CD14-positive monocyte (primary cell): ENCODE results near the gene AZIN2. TPM values are rescaled to one million over a fixed set of nuclear protein-coding genes. Genes with fewer than 3 reads are reported as not detected.

Experiments used
- DNase-seq, 3 donors: peaks; one replicate each; pipeline ENCODE4 v3.0.0-alpha.2; 2011 to 2022
- H2AFZ ChIP-seq: 2 replicates; pipeline ENCODE4 v1.6.0; 2012; ENCODE audit warnings: mild to moderate bottlenecking, low read depth, low read length, inconsistent platforms; ENCODE audit not compliant: insufficient read depth, poor library complexity, severe bottlenecking
- H3K27ac ChIP-seq, 2 donors: 1 replicate in 1 of 2; 2 replicates in 1 of 2; pipeline ENCODE4 v1.5.1; 2012 to 2013; ENCODE audit warnings: low read length in 2 of 2, control low read depth in 1 of 2, inconsistent platforms in 1 of 2, low read depth in 1 of 2, mild to moderate bottlenecking in 1 of 2
- H3K27me3 ChIP-seq, 2 donors: one replicate each; pipeline versions ENCODE4 v1.6.0 to v1.6.1; 2011 to 2013; ENCODE audit warnings: low read length in 2 of 2; ENCODE audit not compliant: control insufficient read depth in 2 of 2, insufficient read depth in 2 of 2
- H3K36me3 ChIP-seq, 2 donors: replicated peaks in 1 of 2; 1 replicate in 1 of 2; 2 replicates in 1 of 2; pipeline versions ENCODE4 v1.5.1 to v1.6.1; 2012 to 2013; ENCODE audit warnings: low read length in 2 of 2, control low read depth in 1 of 2, inconsistent platforms in 1 of 2, mild to moderate bottlenecking in 1 of 2; ENCODE audit not compliant: insufficient read depth in 2 of 2, control insufficient read depth in 1 of 2
- H3K4me1 ChIP-seq, 2 donors: 1 replicate in 1 of 2; 2 replicates in 1 of 2; pipeline versions ENCODE4 v1.5.1 to v1.6.1; 2012 to 2013; ENCODE audit warnings: low read length in 2 of 2, control low read depth in 1 of 2, inconsistent platforms in 1 of 2, mild to moderate bottlenecking in 1 of 2, moderate library complexity in 1 of 2; ENCODE audit not compliant: insufficient read depth in 2 of 2, control insufficient read depth in 1 of 2
- H3K4me2 ChIP-seq: replicated peaks from 2 replicates; pipeline ENCODE3; 2012; ENCODE audit warnings: low read length, moderate library complexity, mild to moderate bottlenecking; ENCODE audit not compliant: poor library complexity, severe bottlenecking; ENCODE audit errors: extremely low read depth
- H3K4me3 ChIP-seq, 3 experiments: fragments of 200-600 bp in 1 of 3; sonication (generic) in 1 of 3; replicated peaks in 1 of 3; 1 replicate in 2 of 3; 2 replicates in 1 of 3; pipeline ENCODE4 v1.5.1; 2011 to 2013; ENCODE audit warnings: low read length in 3 of 3, mild to moderate bottlenecking in 3 of 3, control low read depth in 2 of 3, low read depth in 2 of 3, inconsistent platforms in 1 of 3, moderate library complexity in 1 of 3
- H3K79me2 ChIP-seq: 2 replicates; pipeline ENCODE4 v1.6.0; 2012; ENCODE audit warnings: mild to moderate bottlenecking, control low read depth, inconsistent platforms, low read length, moderate library complexity; ENCODE audit not compliant: insufficient read depth
- H3K9ac ChIP-seq: 2 replicates; pipeline ENCODE4 v1.6.0; 2017; ENCODE audit warnings: low read length, mild to moderate bottlenecking; ENCODE audit not compliant: insufficient read depth, poor library complexity, severe bottlenecking
- H3K9me3 ChIP-seq, 2 donors: replicated peaks in 1 of 2; 1 replicate in 1 of 2; 2 replicates in 1 of 2; pipeline versions ENCODE4 v1.5.1 to v1.6.1; 2012 to 2013; ENCODE audit warnings: low read length in 2 of 2, control low read depth in 1 of 2; ENCODE audit not compliant: control insufficient read depth in 1 of 2, insufficient read depth in 1 of 2
- H4K20me1 ChIP-seq: 2 replicates; pipeline ENCODE4 v1.6.0; 2012; ENCODE audit warnings: mild to moderate bottlenecking, low read length, control low read depth, moderate library complexity; ENCODE audit not compliant: insufficient read depth
- H3K27ac Mint-ChIP-seq, 7 donors: one replicate each; pipeline ENCODE4 v1.8.0; 2020; ENCODE audit warnings: mild to moderate bottlenecking in 7 of 7, mixed read lengths in 7 of 7, moderate library complexity in 6 of 7, inconsistent platforms in 2 of 7
- H3K27me3 Mint-ChIP-seq, 3 donors: one replicate each; pipeline ENCODE4 v1.8.0; 2021 to 2022; ENCODE audit warnings: low read depth in 3 of 3, mild to moderate bottlenecking in 3 of 3, mixed read lengths in 3 of 3, moderate library complexity in 3 of 3, inconsistent platforms in 1 of 3
- H3K36me3 Mint-ChIP-seq, 2 donors: one replicate each; pipeline ENCODE4 v1.8.0; 2020; ENCODE audit warnings: mixed read lengths in 2 of 2, inconsistent platforms in 1 of 2, mild to moderate bottlenecking in 1 of 2
- H3K4me1 Mint-ChIP-seq: one replicate; pipeline ENCODE4 v1.8.0; 2020; ENCODE audit warnings: mild to moderate bottlenecking, mixed read lengths
- H3K4me3 Mint-ChIP-seq, 2 donors: one replicate each; pipeline ENCODE4 v1.8.0; 2020; ENCODE audit warnings: mild to moderate bottlenecking in 2 of 2, mixed read lengths in 2 of 2, moderate library complexity in 1 of 2
- H3K9me3 Mint-ChIP-seq, 7 donors: one replicate each; pipeline ENCODE4 v1.8.0; 2020 to 2022; ENCODE audit warnings: mixed read lengths in 7 of 7, mild to moderate bottlenecking in 6 of 7, moderate library complexity in 6 of 7, inconsistent platforms in 2 of 7
- WGBS: methylation state at CpG from one replicate; pipeline ENCODE4 v1.1.5; 2013; ENCODE audit warnings: missing lambda C conversion rate; ENCODE audit not compliant: insufficient coverage; 5-methylcytosine and 5-hydroxymethylcytosine counted together
- intact Hi-C, 2 donors: fragments of 100-400 bp; cut with micrococcal nuclease; formaldehyde crosslinking; loops; one replicate each; pipeline versions ENCODE4 v1.15.0 to v1.15.1; 2023
- polyA plus RNA-seq, 3 donors: library from polyadenylated mRNA; depleted of rRNA in 1 of 3; unstranded in 2 of 3; stranded (reverse) in 1 of 3; fragments of 300-500 nt in 2 of 3; fragments of >200 nt in 1 of 3; fragmentation: Illumina TruSeq in 2 of 3; gene quantifications; 1 replicate in 2 of 3; 2 replicates in 1 of 3; pipeline ENCODE4 v1.2.3, GENCODE V29; 2012 to 2021
- TF ChIP-seq, protein P1 (sequence below): fragments of 200-600 bp; IDR thresholded peaks from one replicate; pipeline ENCODE4 v1.8.0; 2022; ENCODE audit warnings: antibody characterized with exemption, mild to moderate bottlenecking

AZIN2 gene
- polyA plus RNA-seq, 3 donors = 0.03 to 0.89 TPM; not detected in 1

DNA sequence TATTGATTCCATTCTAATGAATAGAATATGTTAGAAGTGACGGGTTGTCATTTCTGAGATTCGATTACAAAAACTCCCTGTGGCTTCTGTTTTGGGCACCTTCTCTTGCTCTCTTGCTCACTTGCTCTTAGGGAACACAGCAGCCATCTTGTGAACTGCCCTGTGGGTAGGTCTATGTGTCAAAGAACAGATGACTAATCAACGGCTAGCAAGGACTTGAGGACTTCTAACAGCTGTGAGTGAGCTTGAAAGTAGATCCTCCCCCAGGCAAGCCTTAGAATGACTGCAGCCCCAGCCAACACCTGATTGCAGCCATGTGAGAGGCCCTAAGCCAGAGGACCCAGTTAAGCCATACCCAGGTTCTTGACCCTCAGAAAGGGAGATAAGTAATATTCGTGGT, 49.3 kb downstream of the AZIN2 start:
- Mint-ChIP-seq H3K27ac (no peak overlapping the region), H3K9me3 (peaks cover 0 to 3% (median 0%) of the 10 kb centered on the region in 7 donors), H3K27me3 (peaks cover 1 to 2% (median 2%) of the 10 kb centered on the region in 3 donors), H3K4me3 (no peak overlapping the region), H3K36me3 (peaks cover 1 to 6% of the 10 kb centered on the region in 2 donors), H3K4me1 (peaks cover 28% of the 10 kb centered on the region)
- Histone ChIP-seq H3K9ac (no peak overlapping the region), H3K4me3 (no peak overlapping the region), H3K27me3 (no peaks in the 10 kb centered on the region), H3K9me3 (no peaks in the 10 kb centered on the region), H3K4me2 (no peak overlapping the region), H2AFZ (no peak overlapping the region), H3K79me2 (no peaks in the 10 kb centered on the region), H3K4me1 (peaks cover 13 to 23% of the 10 kb centered on the region in 2 donors), H4K20me1 (no peaks in the 10 kb centered on the region), H3K36me3 (no peaks in the 10 kb centered on the region), H3K27ac (no peak overlapping the region)
- DNase-seq = peak in 1 of 3 donors; percentile 9
- TF ChIP-seq, protein P1, sequence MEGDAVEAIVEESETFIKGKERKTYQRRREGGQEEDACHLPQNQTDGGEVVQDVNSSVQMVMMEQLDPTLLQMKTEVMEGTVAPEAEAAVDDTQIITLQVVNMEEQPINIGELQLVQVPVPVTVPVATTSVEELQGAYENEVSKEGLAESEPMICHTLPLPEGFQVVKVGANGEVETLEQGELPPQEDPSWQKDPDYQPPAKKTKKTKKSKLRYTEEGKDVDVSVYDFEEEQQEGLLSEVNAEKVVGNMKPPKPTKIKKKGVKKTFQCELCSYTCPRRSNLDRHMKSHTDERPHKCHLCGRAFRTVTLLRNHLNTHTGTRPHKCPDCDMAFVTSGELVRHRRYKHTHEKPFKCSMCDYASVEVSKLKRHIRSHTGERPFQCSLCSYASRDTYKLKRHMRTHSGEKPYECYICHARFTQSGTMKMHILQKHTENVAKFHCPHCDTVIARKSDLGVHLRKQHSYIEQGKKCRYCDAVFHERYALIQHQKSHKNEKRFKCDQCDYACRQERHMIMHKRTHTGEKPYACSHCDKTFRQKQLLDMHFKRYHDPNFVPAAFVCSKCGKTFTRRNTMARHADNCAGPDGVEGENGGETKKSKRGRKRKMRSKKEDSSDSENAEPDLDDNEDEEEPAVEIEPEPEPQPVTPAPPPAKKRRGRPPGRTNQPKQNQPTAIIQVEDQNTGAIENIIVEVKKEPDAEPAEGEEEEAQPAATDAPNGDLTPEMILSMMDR = no peak
- intact Hi-C loops = no loop called here
- WGBS = 81% methylated on average over 4 of the region's 4 CpGs

DNA sequence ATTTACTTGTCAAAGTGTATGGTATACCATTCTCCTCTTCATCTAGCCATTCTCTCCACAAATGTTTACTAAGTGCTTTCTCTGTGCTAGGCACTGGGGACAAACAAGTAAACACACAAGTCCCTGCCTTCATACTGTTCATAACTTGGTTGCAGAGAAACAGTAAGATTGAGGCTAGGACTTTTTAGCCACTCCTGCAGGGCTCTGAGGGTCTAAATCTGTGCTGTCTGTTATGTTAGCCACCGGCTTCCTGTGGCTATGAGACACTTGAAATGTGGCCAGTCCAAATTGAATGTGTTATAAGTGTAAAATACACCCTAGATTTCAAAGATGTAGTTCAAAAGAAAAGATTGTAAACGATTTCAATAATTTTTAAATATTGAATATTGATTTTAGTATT, 50.2 kb downstream of the AZIN2 start:
- H3K36me3 ChIP-seq = no peaks in the 10 kb centered on the region
- DNase-seq = no peak
- no peak overlapping the region for H3K4me3 ChIP-seq
- H3K4me1 ChIP-seq = peaks cover 13 to 23% of the 10 kb centered on the region in 2 donors
- peaks cover 30% of the 10 kb centered on the region for H3K4me1 Mint-ChIP-seq
- no peaks in the 10 kb centered on the region for H3K27me3 ChIP-seq
- peaks cover 0 to 3% of the 10 kb centered on the region in 2 donors for H3K36me3 Mint-ChIP-seq
- no peaks in the 10 kb centered on the region for H3K9me3 ChIP-seq
- H3K9ac ChIP-seq = no peak overlapping the region
- peaks cover 0 to 2% (median 0%) of the 10 kb centered on the region in 7 donors for H3K9me3 Mint-ChIP-seq
- WGBS = no CpG with 5 or more reads among the region's 2 CpGs
- H2AFZ ChIP-seq = no peak overlapping the region
- H3K4me2 ChIP-seq = no peak overlapping the region
- no peaks in the 10 kb centered on the region for H3K79me2 ChIP-seq
- peaks cover 0 to 2% (median 0%) of the 10 kb centered on the region in 3 donors for H3K27me3 Mint-ChIP-seq
- TF ChIP-seq, protein P1 = no peak
- intact Hi-C loops = no loop called here
- no peak overlapping the region for H3K27ac Mint-ChIP-seq
- H4K20me1 ChIP-seq = no peaks in the 10 kb centered on the region
- H3K4me3 Mint-ChIP-seq = no peak overlapping the region
- H3K27ac ChIP-seq = no peak overlapping the region
